C1 segment of cervical spinal cord (tissue), 14 donors: ENCODE results near the gene SPSB3.

ENCODE experiments used
- DNase-seq, 14 donors: peaks; one replicate each; lab custom pipeline; 2025; lab: John Stamatoyannopoulos, UW

SPSB3 gene

GRCh38 chr16:1788708-1789100 lies 6.3 kb upstream of the SPSB3 start:
- no peak for DNase-seq

- DNase-seq: no peak
These were observed 5.8 kb upstream of the SPSB3 start for GRCh38 chr16:1788095-1788707.

- DNase-seq: no peak
These were observed 5.1 kb upstream of the SPSB3 start for GRCh38 chr16:1787322-1788094.

GRCh38 chr16:1787056-1787321 lies 4.6 kb upstream of the SPSB3 start:
- no peak for DNase-seq

GRCh38 chr16:1786242-1787055 lies 4.1 kb upstream of the SPSB3 start:
- no peak for DNase-seq

- DNase-seq: no peak
These were observed 3.4 kb upstream of the SPSB3 start for GRCh38 chr16:1785846-1786170.

GRCh38 chr16:1784977-1785845 lies 2.8 kb upstream of the SPSB3 start:
- no peak for DNase-seq

GRCh38 chr16:1781758-1782407 lies 488 bp downstream of the SPSB3 start:
- no peak for DNase-seq

GRCh38 chr16:1781254-1781653 lies 1.1 kb downstream of the SPSB3 start:
- DNase-seq: no peak

GRCh38 chr16:1780677-1781072 lies 1.7 kb downstream of the SPSB3 start:
- DNase-seq: no peak

GRCh38 chr16:1779741-1780676 lies 2.4 kb downstream of the SPSB3 start:
- no peak for DNase-seq

- no peak for DNase-seq
These were observed 3.1 kb downstream of the SPSB3 start for GRCh38 chr16:1779234-1779701.

GRCh38 chr16:1778200-1779179 lies 3.9 kb downstream of the SPSB3 start:
- DNase-seq: no peak

GRCh38 chr16:1777375-1778199 lies 4.8 kb downstream of the SPSB3 start:
- no peak for DNase-seq

- DNase-seq: no peak
These were observed 5.4 kb downstream of the SPSB3 start for GRCh38 chr16:1776991-1777374.

- DNase-seq: no peak
These were observed 5.8 kb downstream of the SPSB3 start for GRCh38 chr16:1776672-1776955.

GRCh38 chr16:1775846-1776671 lies 6.3 kb downstream of the SPSB3 start:
- no peak for DNase-seq
